GM23338 (cell line): ENCODE measurements around the gene SLFN12L. TPM values are rescaled to one million over a fixed set of nuclear protein-coding genes. Genes with fewer than 3 reads are reported as not detected.

Source experiments
- ATAC-seq: fragments of 200-7000 bp; cut with Tn5 transposase; 3 replicates; pipeline ENCODE4 v1.9.1; 2020
- DNase-seq: peaks from one replicate; pipeline ENCODE4 v3.0.0-alpha.2; 2015; ENCODE audit warnings: low spot score
- H2AFZ ChIP-seq: fragments of 200-600 bp; sonication (generic); 2 replicates; pipeline ENCODE4 v1.8.0; 2016; ENCODE audit warnings: antibody characterized with exemption, mild to moderate bottlenecking, moderate library complexity
- H3F3A ChIP-seq: fragments of 200-600 bp; sonication (generic); replicated peaks from 2 replicates; pipeline ENCODE4 v1.8.0; 2017; ENCODE audit warnings: antibody characterized with exemption, mixed run types, low read depth
- H3K27ac ChIP-seq: fragments of 200-600 bp; sonication (generic); 2 replicates; pipeline ENCODE4 v1.6.1; 2016; ENCODE audit warnings: low read depth
- H3K27me3 ChIP-seq: fragments of 200-600 bp; sonication (generic); 2 replicates; pipeline ENCODE4 v1.8.0; 2016; ENCODE audit warnings: mild to moderate bottlenecking, mixed run types, moderate library complexity; ENCODE audit not compliant: insufficient read depth
- H3K36me3 ChIP-seq: fragments of 200-600 bp; sonication (generic); 2 replicates; pipeline ENCODE4 v1.8.0; 2016; ENCODE audit warnings: mild to moderate bottlenecking; ENCODE audit not compliant: insufficient read depth
- H3K4me1 ChIP-seq: fragments of 200-600 bp; sonication (generic); 2 replicates; pipeline ENCODE4 v1.8.0; 2016; ENCODE audit warnings: mild to moderate bottlenecking, moderate library complexity; ENCODE audit not compliant: insufficient read depth
- H3K4me2 ChIP-seq: fragments of 200-600 bp; sonication (generic); 2 replicates; pipeline ENCODE4 v1.7.1; 2017; ENCODE audit warnings: mixed run types
- H3K4me3 ChIP-seq: fragments of 200-600 bp; sonication (generic); 2 replicates; pipeline ENCODE4 v1.6.1; 2016; ENCODE audit warnings: mixed run types
- H3K79me2 ChIP-seq: fragments of 200-600 bp; sonication (generic); replicated peaks from 2 replicates; pipeline ENCODE4 v1.8.0; 2017; ENCODE audit warnings: mild to moderate bottlenecking; ENCODE audit not compliant: insufficient read depth
- H3K9me2 ChIP-seq: fragments of 200-600 bp; sonication (generic); 2 replicates; pipeline ENCODE4 v1.8.0; 2017; ENCODE audit not compliant: insufficient read depth
- H4K20me1 ChIP-seq: fragments of 200-600 bp; sonication (generic); replicated peaks from 2 replicates; pipeline ENCODE4 v1.8.0; 2017; ENCODE audit warnings: mild to moderate bottlenecking; ENCODE audit not compliant: insufficient read depth
- H3K27ac Mint-ChIP-seq: 2 replicates; pipeline ENCODE4 v1.8.0; 2020; ENCODE audit warnings: inconsistent platforms, mild to moderate bottlenecking, moderate library complexity, mixed read lengths
- H3K27me3 Mint-ChIP-seq: 3 replicates; pipeline ENCODE4 v1.8.0; 2022; ENCODE audit warnings: low read depth, mild to moderate bottlenecking, moderate library complexity, mixed read lengths, inconsistent platforms; ENCODE audit not compliant: insufficient read depth, poor library complexity
- H3K36me3 Mint-ChIP-seq: 3 replicates; pipeline ENCODE4 v1.8.0; 2021; ENCODE audit warnings: low read depth, mild to moderate bottlenecking, inconsistent platforms, moderate library complexity, mixed read lengths
- H3K4me1 Mint-ChIP-seq: 3 replicates; pipeline ENCODE4 v1.8.0; 2020; ENCODE audit warnings: mild to moderate bottlenecking, inconsistent platforms, mixed read lengths
- H3K4me3 Mint-ChIP-seq: 3 replicates; pipeline ENCODE4 v1.8.0; 2021; ENCODE audit warnings: moderate library complexity, mild to moderate bottlenecking, inconsistent platforms, mixed read lengths
- H3K9me3 Mint-ChIP-seq: 3 replicates; pipeline ENCODE4 v1.8.0; 2020; ENCODE audit warnings: moderate library complexity, mild to moderate bottlenecking, inconsistent platforms, mixed read lengths
- CREB1 ChIP-seq: fragments of 250-450 bp; sonication (Bioruptor Pico); IDR thresholded peaks from 2 replicates; pipeline ENCODE4 v1.5.0; 2020; ENCODE audit warnings: low read depth, mild to moderate bottlenecking, moderate library complexity
- EZH2 ChIP-seq: fragments of 200-600 bp; sonication (generic); IDR thresholded peaks from one replicate; pipeline ENCODE4 v1.8.0; 2017; ENCODE audit warnings: antibody characterized with exemption, mild to moderate bottlenecking, low read depth; ENCODE audit not compliant: unreplicated experiment
- EZH2phosphoT487 ChIP-seq: fragments of 200-600 bp; sonication (generic); IDR thresholded peaks from one replicate; pipeline ENCODE4 v1.8.1; 2018; ENCODE audit warnings: antibody characterized with exemption; ENCODE audit not compliant: unreplicated experiment
- JUNB ChIP-seq: IDR thresholded peaks from one replicate; pipeline ENCODE4 v1.6.1; 2016; ENCODE audit warnings: antibody characterized with exemption; ENCODE audit not compliant: unreplicated experiment
- NANOG ChIP-seq: IDR thresholded peaks from 2 replicates; pipeline ENCODE4 v1.6.1; 2016; ENCODE audit warnings: antibody characterized with exemption, borderline replicate concordance
- POLR2AphosphoS5 ChIP-seq: IDR thresholded peaks from 2 replicates; pipeline ENCODE4 v1.6.1; 2016; ENCODE audit warnings: antibody characterized with exemption, low read depth
- REST ChIP-seq: IDR thresholded peaks from one replicate; pipeline ENCODE4 v1.6.1; 2018; ENCODE audit warnings: antibody characterized with exemption; ENCODE audit not compliant: unreplicated experiment
- STAT1 ChIP-seq: IDR thresholded peaks from one replicate; pipeline ENCODE4 v1.6.1; 2016; ENCODE audit warnings: antibody characterized with exemption; ENCODE audit not compliant: unreplicated experiment
- ZNF114 ChIP-seq: fragments of 250-450 bp; sonication (Bioruptor Pico); IDR thresholded peaks from 2 replicates; pipeline ENCODE4 v1.5.0; 2020; ENCODE audit warnings: mild to moderate bottlenecking, moderate library complexity
- ZNF331 ChIP-seq: fragments of 250-450 bp; sonication (Bioruptor Pico); IDR thresholded peaks from 2 replicates; pipeline ENCODE4 v1.5.0; 2020; ENCODE audit warnings: low read depth, mild to moderate bottlenecking, moderate library complexity
- ZNF462 ChIP-seq: fragments of 250-450 bp; sonication (Bioruptor Pico); IDR thresholded peaks from 2 replicates; pipeline ENCODE4 v1.5.0; 2020; ENCODE audit warnings: mild to moderate bottlenecking, moderate library complexity
- polyA plus RNA-seq: library from polyadenylated mRNA; unstranded; fragments of >200 nt; fragmentation: Nextera tagmentation; extraction: Ambion mirVana; gene quantifications from 2 replicates; pipeline ENCODE4 v1.2.1, GENCODE V29; 2016
- total RNA-seq: library from RNA; depleted of rRNA; stranded (reverse); fragments of >200 nt; shearing (Covaris generic); gene quantifications from 2 replicates; pipeline ENCODE4 v1.2.3, GENCODE V29; 2014
- TF ChIP-seq, protein P1 (sequence below): IDR thresholded peaks from 2 replicates; pipeline ENCODE4 v1.6.1; 2016; ENCODE audit warnings: antibody characterized with exemption
- TF ChIP-seq, protein P2 (sequence below), 2 experiments: fragments of 200-600 bp in 1 of 2; sonication (generic) in 1 of 2; conservative IDR thresholded peaks; 2 replicates each; pipeline versions ENCODE4 v1.5.1 to v1.6.1; 2016 to 2017; ENCODE audit warnings: antibody characterized with exemption in 2 of 2, low read depth in 2 of 2, mild to moderate bottlenecking in 2 of 2, moderate library complexity in 1 of 2

The SLFN12L gene
- total and polyA plus RNA-seq, 2 experiments from 2014 or later, result not detected

DNA sequence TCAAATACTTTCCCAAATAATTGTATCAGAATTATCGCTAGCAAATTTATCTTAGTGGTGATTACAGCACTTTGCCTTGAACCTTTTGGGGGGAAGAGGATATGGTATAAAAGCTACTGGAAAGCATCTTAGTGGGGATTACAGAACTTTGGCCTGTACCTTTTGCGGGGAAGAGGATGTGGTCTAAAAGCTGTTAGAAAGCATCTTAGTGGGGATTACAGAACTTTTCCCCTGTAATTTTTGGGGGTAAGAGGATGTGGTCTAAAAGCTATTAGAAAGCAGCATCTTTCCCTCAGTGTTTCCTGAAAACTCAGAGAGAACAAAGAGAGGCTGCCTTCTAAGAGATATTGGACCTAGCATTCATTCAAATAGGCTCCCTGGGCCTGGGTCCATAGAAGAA, 109.2 kb downstream of the SLFN12L start:
- peaks cover 8% of the 10 kb centered on the region for H4K20me1 ChIP-seq
- H3K4me2 ChIP-seq, result no peak overlapping the region
- TF ChIP-seq ZNF331 (CRISPR knock-in tag) (no peak), NANOG (no peak), POLR2AphosphoS5 (no peak), CREB1 (CRISPR knock-in tag) (no peak), EZH2 (no peak), JUNB (no peak), EZH2phosphoT487 (no peak), STAT1 (no peak), REST (no peak), ZNF114 (CRISPR knock-in tag) (no peak), ZNF462 (CRISPR knock-in tag) (no peak)
- TF ChIP-seq, protein P1, sequence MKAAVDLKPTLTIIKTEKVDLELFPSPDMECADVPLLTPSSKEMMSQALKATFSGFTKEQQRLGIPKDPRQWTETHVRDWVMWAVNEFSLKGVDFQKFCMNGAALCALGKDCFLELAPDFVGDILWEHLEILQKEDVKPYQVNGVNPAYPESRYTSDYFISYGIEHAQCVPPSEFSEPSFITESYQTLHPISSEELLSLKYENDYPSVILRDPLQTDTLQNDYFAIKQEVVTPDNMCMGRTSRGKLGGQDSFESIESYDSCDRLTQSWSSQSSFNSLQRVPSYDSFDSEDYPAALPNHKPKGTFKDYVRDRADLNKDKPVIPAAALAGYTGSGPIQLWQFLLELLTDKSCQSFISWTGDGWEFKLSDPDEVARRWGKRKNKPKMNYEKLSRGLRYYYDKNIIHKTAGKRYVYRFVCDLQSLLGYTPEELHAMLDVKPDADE, result no peak
- TF ChIP-seq, protein P2, sequence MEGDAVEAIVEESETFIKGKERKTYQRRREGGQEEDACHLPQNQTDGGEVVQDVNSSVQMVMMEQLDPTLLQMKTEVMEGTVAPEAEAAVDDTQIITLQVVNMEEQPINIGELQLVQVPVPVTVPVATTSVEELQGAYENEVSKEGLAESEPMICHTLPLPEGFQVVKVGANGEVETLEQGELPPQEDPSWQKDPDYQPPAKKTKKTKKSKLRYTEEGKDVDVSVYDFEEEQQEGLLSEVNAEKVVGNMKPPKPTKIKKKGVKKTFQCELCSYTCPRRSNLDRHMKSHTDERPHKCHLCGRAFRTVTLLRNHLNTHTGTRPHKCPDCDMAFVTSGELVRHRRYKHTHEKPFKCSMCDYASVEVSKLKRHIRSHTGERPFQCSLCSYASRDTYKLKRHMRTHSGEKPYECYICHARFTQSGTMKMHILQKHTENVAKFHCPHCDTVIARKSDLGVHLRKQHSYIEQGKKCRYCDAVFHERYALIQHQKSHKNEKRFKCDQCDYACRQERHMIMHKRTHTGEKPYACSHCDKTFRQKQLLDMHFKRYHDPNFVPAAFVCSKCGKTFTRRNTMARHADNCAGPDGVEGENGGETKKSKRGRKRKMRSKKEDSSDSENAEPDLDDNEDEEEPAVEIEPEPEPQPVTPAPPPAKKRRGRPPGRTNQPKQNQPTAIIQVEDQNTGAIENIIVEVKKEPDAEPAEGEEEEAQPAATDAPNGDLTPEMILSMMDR (conservative IDR thresholded peaks at IDR 0.05; ENCODE audit: low read depth in 2 of 2), result no peak
- no peak overlapping the region for H3K27ac ChIP-seq
- peaks cover 49% of the 10 kb centered on the region for H3K4me1 Mint-ChIP-seq
- peaks cover 48% of the 10 kb centered on the region for H3K27me3 ChIP-seq
- no peak for DNase-seq
- no peak overlapping the region for H3K27ac Mint-ChIP-seq
- H3K4me3 Mint-ChIP-seq, result no peak overlapping the region
- H3K9me3 Mint-ChIP-seq, result no peaks in the 10 kb centered on the region
- H3K4me3 ChIP-seq, result no peak overlapping the region
- no peaks in the 10 kb centered on the region for H3F3A ChIP-seq
- no peaks in the 10 kb centered on the region for H3K36me3 Mint-ChIP-seq
- no peak for ATAC-seq
- H2AFZ ChIP-seq, result no peak overlapping the region
- no peaks in the 10 kb centered on the region; the same call in 1 of the 2 replicates for H3K79me2 ChIP-seq
- H3K4me1 ChIP-seq, result peaks cover 23% of the 10 kb centered on the region
- H3K36me3 ChIP-seq, result no peaks in the 10 kb centered on the region
- peaks cover 23% of the 10 kb centered on the region for H3K27me3 Mint-ChIP-seq
- H3K9me2 ChIP-seq, result no peaks in the 10 kb centered on the region
